GM12878 (cell line): ENCODE measurements around the gene NTN3. TPM values are rescaled to one million over a fixed set of nuclear protein-coding genes. Genes with fewer than 3 reads are reported as not detected.
A peak's percentile ranks its signal among the peaks of the same experiment; 100 is the strongest.

Source experiments
- ATAC-seq: fragments of 200-7000 bp; cut with Tn5 transposase; 3 replicates; pipeline ENCODE4 v1.9.1; 2020; ENCODE audit warnings: mild to moderate bottlenecking, moderate library complexity
- BruUV-seq: library from RNA; stranded (reverse); fragments of 400-500 nt; replicated peaks from 2 replicates; lab custom pipeline; 2021; lab: Mats Ljungman, UMichigan
- CTCF ChIA-PET: fragments of 300-600 bp; sonication (Branson Sonifier 250); formaldehyde crosslinking; extraction: SDS; loops from one replicate; lab custom pipeline; 2021; ENCODE audit warnings: inconsistent platforms; lab: Yijun Ruan, JAX
- POLR2A ChIA-PET: fragments of 350-600 bp; formaldehyde crosslinking; extraction: SDS; loops from one replicate; lab custom pipeline; 2021; ENCODE audit warnings: inconsistent platforms; lab: Charles Lee
- RAD21 ChIA-PET: fragments of 300-600 bp; sonication (Branson Sonifier 250); formaldehyde crosslinking; loops from one replicate; lab custom pipeline; 2023; ENCODE audit warnings: antibody characterized with exemption; ENCODE audit not compliant: unreplicated experiment; lab: Charles Lee
- SMC1A ChIA-PET: fragments of 300-600 bp; sonication (Branson Sonifier 250); formaldehyde crosslinking; loops from one replicate; lab custom pipeline; 2023; ENCODE audit not compliant: unreplicated experiment, uncharacterized antibody; lab: Charles Lee
- DNase-seq: peaks from one replicate; pipeline ENCODE4 v3.0.0-alpha.2; 2011; ENCODE audit warnings: low read depth, low spot score
- FAIRE-seq: peaks from 3 replicates; lab custom pipeline; 2011; peaks lifted over from hg19 to GRCh38; lab: Jason Lieb, UNC
- H2AFZ ChIP-seq: 2 replicates; pipeline ENCODE4 v1.6.0; 2011; ENCODE audit warnings: low read depth, low read length, control low read depth; ENCODE audit not compliant: control insufficient read depth
- H3K27ac ChIP-seq: 2 replicates; pipeline ENCODE4 v1.5.1; 2011; ENCODE audit warnings: control low read depth; ENCODE audit not compliant: control insufficient read depth, insufficient read depth
- H3K27me3 ChIP-seq, 2 experiments: replicated peaks in 1 of 2; 2 replicates each; pipeline versions ENCODE4 v1.6.0 to v1.6.1; 2011; ENCODE audit warnings: low read length in 1 of 2; ENCODE audit not compliant: control insufficient read depth in 2 of 2, insufficient read depth in 2 of 2
- H3K36me3 ChIP-seq, 2 experiments: 2 replicates each; pipeline ENCODE4 v1.5.1; 2011; ENCODE audit warnings: low read length in 1 of 2; ENCODE audit not compliant: control insufficient read depth in 2 of 2, insufficient read depth in 2 of 2
- H3K4me1 ChIP-seq: 2 replicates; pipeline ENCODE4 v1.6.1; 2011; ENCODE audit warnings: mild to moderate bottlenecking, low read length, moderate library complexity, mixed read lengths; ENCODE audit not compliant: control insufficient read depth, insufficient read depth
- H3K4me2 ChIP-seq: 2 replicates; pipeline ENCODE4 v1.6.0; 2011; ENCODE audit warnings: control low read depth; ENCODE audit not compliant: control insufficient read depth, insufficient read depth
- H3K4me3 ChIP-seq: fragments of 200-600 bp; sonication (generic); 2 replicates; pipeline ENCODE4 v1.5.1; 2016
- H3K79me2 ChIP-seq: 2 replicates; pipeline ENCODE4 v1.6.0; 2011; ENCODE audit warnings: low read length; ENCODE audit not compliant: control insufficient read depth, insufficient read depth
- H3K9ac ChIP-seq: 2 replicates; pipeline ENCODE4 v1.8.0; 2011; ENCODE audit warnings: low read length, control low read depth, mixed read lengths; ENCODE audit not compliant: control insufficient read depth, insufficient read depth
- H3K9me3 ChIP-seq: replicated peaks from 3 replicates; pipeline ENCODE4 v1.5.1; 2011; ENCODE audit warnings: mild to moderate bottlenecking, low read length; ENCODE audit not compliant: control insufficient read depth, insufficient read depth
- H4K20me1 ChIP-seq: 2 replicates; pipeline ENCODE4 v1.6.0; 2011; ENCODE audit not compliant: control insufficient read depth, insufficient read depth
- CHD2 ChIP-seq: IDR thresholded peaks from 2 replicates; pipeline ENCODE4 v1.6.1; 2011; ENCODE audit warnings: low read depth, low read length, improper control_type of control experiment, borderline replicate concordance
- CREM ChIP-seq: IDR thresholded peaks from 2 replicates; pipeline ENCODE4 v1.6.1; 2014; ENCODE audit warnings: antibody characterized with exemption, low read depth
- GATAD2B ChIP-seq: fragments of 450-650 bp; conservative IDR thresholded peaks from 2 replicates; pipeline ENCODE4 v1.6.1; 2017; ENCODE audit warnings: low read depth, mild to moderate bottlenecking, moderate library complexity
- HDAC2 ChIP-seq: fragments of 200-600 bp; sonication (generic); IDR thresholded peaks from 2 replicates; pipeline ENCODE4 v1.6.1; 2017
- IRF4 ChIP-seq: IDR thresholded peaks from 2 replicates; pipeline ENCODE4 v1.6.1; 2011; ENCODE audit warnings: low read depth, low read length
- POU2F2 ChIP-seq: IDR thresholded peaks from 3 replicates; pipeline ENCODE4 v1.6.1; 2011; ENCODE audit warnings: low read depth, mild to moderate bottlenecking, low read length, borderline replicate concordance
- SMAD1 ChIP-seq: fragments of 450-650 bp; IDR thresholded peaks from 2 replicates; pipeline ENCODE4 v1.6.1; 2018; ENCODE audit warnings: mild to moderate bottlenecking, low read depth; ENCODE audit not compliant: partially characterized antibody
- WGBS: methylation state at CpG from one replicate; pipeline ENCODE4 v1.1.6; 2016; ENCODE audit warnings: low lambda C conversion rate; ENCODE audit not compliant: insufficient replicate concordance, insufficient coverage; ENCODE audit errors: missing lambda C conversion rate; 5-methylcytosine and 5-hydroxymethylcytosine counted together
- in situ Hi-C: fragments of 300-500 bp; cut with MboI; formaldehyde crosslinking; loops from 9 replicates; pipeline ENCODE4 v1.14.3; 2018; ENCODE audit warnings: mixed read lengths
- intact Hi-C: fragments of 100-400 bp; cut with micrococcal nuclease; formaldehyde crosslinking; loops from one replicate; pipeline ENCODE4 v1.14.2; 2022; ENCODE audit not compliant: unreplicated experiment
- polyA plus RNA-seq, 11 experiments: library from polyadenylated mRNA; depleted of rRNA in 4 of 11; unstranded in 6 of 11; stranded (reverse) in 5 of 11; fragments of >200 nt; fragmentation: Nextera tagmentation in 4 of 11; fragmentation: Illumina TruSeq in 1 of 11; extraction: Ambion mirVana in 4 of 11; extraction: Trizol in 1 of 11; gene quantifications; 1 replicate in 1 of 11; 2 replicates in 10 of 11; pipeline versions ENCODE4 v1.2.1 to v1.2.3, GENCODE V29; 2011 to 2016; ENCODE audit warnings: inconsistent platforms in 2 of 11, missing spikeins in 2 of 11, low read depth in 1 of 11
- total RNA-seq, 4 experiments: library from RNA; depleted of rRNA in 3 of 4; stranded (reverse); fragments of >200 nt in 3 of 4; fragmentation: Illumina TruSeq in 1 of 4; extraction: Trizol in 1 of 4; gene quantifications; 2 replicates each; pipeline versions ENCODE4 v1.2.1 to v1.2.3, GENCODE V29; 2013 to 2021
- TF ChIP-seq, protein P1 (sequence below): fragments of 150-350 bp; IDR thresholded peaks from 2 replicates; pipeline ENCODE4 v1.6.1; 2014; ENCODE audit warnings: mild to moderate bottlenecking, low read depth, low read length
- TF ChIP-seq, protein P2 (sequence below): fragments of 150-350 bp; IDR thresholded peaks from 2 replicates; pipeline ENCODE4 v1.6.1; 2016; ENCODE audit warnings: low read depth, low read length
- TF ChIP-seq, protein P3 (sequence below): IDR thresholded peaks from 2 replicates; pipeline ENCODE4 v1.6.1; 2012; ENCODE audit warnings: mild to moderate bottlenecking, low read depth, low read length
- TF ChIP-seq, protein P4 (sequence below), 3 experiments: IDR thresholded peaks in 2 of 3; conservative IDR thresholded peaks in 1 of 3; 2 replicates each; pipeline ENCODE4 v1.5.1; 2011; ENCODE audit warnings: low read depth in 3 of 3, low read length in 3 of 3, mild to moderate bottlenecking in 3 of 3, control low read depth in 2 of 3, moderate library complexity in 2 of 3, inconsistent platforms in 1 of 3, mixed read lengths in 1 of 3; ENCODE audit not compliant: control insufficient read depth in 2 of 3, insufficient read depth in 1 of 3; ENCODE audit errors: extremely low read depth in 1 of 3

NTN3 gene
- total and polyA plus RNA-seq, 10 of the 15 experiments (the other 5 are each of a cell fraction or from before 2014, with no cell fraction given) = 0.04 TPM; not detected in 9

DNA sequence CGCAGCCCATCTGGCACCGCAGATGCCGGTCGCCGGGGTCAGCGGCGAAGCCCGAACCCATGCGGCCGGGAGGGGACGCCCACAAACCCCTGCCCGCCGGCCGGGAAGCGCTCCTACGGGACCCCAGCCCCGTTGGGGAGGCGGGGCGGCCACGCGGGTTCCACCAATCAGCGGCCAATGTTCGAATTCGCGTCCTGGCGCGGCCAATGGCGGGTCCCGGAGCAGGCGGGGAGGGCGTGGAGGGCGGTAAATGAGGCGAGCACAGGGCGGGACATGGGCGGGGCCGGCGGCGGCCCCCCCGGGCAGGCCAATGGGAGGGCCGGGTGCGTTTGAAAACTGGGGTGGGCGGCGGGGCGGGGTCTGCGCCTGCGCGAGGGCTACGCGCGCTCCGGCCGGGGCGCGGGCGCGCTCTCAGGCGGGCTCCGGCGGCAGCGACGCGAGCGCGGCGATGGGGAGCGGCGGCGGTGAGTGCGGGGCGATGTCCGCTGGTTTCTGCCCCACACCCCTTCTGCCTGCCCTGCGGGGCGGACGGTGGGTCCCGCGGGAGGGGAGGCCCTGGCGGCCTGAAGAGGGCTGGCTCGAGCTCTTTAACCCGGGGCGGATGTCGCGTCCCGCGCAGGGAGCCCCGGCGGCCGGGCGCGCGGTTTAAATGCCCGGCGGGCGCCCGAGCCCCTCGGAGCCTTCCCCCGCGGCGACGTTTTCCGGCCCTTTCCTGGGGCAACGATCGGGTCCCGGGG lies 41.9 kb upstream of the NTN3 start, which contains the start of gene CCNF:
Gene CCNF, plus strand, starts transcription at position 414 of the 737 bp plus-strand sequence. Its CDS starts 35 bp downstream, at position 449.
- Histone ChIP-seq H3K4me1 (peaks cover 6% of the 10 kb centered on the region), H3K27ac (peak within 1 kb of the TSS; percentile 82), H3K9me3 (no peaks in the 10 kb centered on the region), H3K27me3 (no peaks in the 10 kb centered on the region), H3K9ac (peak within 1 kb of the TSS; percentile 88), H3K4me3 (peak within 1 kb of the TSS; percentile 97), H3K4me2 (peak within 1 kb of the TSS; percentile 91), H3K36me3 (peaks cover 12 to 18% of the 10 kb centered on the region in 2 experiments; a peak in 3 of 4 replicates), H3K79me2 (peaks cover 28% of the 10 kb centered on the region), H2AFZ (peak within 1 kb of the TSS; percentile 99), H4K20me1 (no peaks in the 10 kb centered on the region)
- in situ Hi-C loops (no loop called here), intact Hi-C loops (loop anchor here (1.0 kb wide), 1 partner anchor 89 kb away; the partner anchor contains the start of gene ABCA3)
- BruUV-seq = no TSS peak
- POLR2A ChIA-PET = interaction anchor here (0.8 to 2.3 kb wide), 11 partner anchors 11 to 178 kb away, joined by 3 to 10 read pairs (median 5); partner anchors contain the start of genes ATP6V0C, ECI1 and NTN3
- SMC1A ChIA-PET = interaction anchor here (0.8 to 2.6 kb wide), 8 partner anchors 11 to 72 kb away, joined by 3 to 17 read pairs (median 7); partner anchors contain the start of gene TEDC2
- CTCF ChIA-PET = interaction anchor here (0.6 to 4.2 kb wide), 14 partner anchors 10 to 213 kb away, joined by 3 to 39 read pairs (median 5); partner anchors contain the start of genes AMDHD2 and ECI1
- ATAC-seq (peak; percentile 96), FAIRE-seq (peak; percentile 93), DNase-seq (peak; percentile 71)
- RAD21 ChIA-PET = interaction anchor here (0.6 to 2.5 kb wide), 8 partner anchors 31 to 174 kb away, joined by 3 to 21 read pairs (median 5); partner anchors contain the start of genes NTN3, PDPK1, TBC1D24 and TEDC2
- 2% methylated on average over 84 of the region's 103 CpGs for WGBS
- TF ChIP-seq, protein P1, sequence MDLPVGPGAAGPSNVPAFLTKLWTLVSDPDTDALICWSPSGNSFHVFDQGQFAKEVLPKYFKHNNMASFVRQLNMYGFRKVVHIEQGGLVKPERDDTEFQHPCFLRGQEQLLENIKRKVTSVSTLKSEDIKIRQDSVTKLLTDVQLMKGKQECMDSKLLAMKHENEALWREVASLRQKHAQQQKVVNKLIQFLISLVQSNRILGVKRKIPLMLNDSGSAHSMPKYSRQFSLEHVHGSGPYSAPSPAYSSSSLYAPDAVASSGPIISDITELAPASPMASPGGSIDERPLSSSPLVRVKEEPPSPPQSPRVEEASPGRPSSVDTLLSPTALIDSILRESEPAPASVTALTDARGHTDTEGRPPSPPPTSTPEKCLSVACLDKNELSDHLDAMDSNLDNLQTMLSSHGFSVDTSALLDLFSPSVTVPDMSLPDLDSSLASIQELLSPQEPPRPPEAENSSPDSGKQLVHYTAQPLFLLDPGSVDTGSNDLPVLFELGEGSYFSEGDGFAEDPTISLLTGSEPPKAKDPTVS = no peak
- TF ChIP-seq SMAD1 = no peak
- TF ChIP-seq, protein P2, sequence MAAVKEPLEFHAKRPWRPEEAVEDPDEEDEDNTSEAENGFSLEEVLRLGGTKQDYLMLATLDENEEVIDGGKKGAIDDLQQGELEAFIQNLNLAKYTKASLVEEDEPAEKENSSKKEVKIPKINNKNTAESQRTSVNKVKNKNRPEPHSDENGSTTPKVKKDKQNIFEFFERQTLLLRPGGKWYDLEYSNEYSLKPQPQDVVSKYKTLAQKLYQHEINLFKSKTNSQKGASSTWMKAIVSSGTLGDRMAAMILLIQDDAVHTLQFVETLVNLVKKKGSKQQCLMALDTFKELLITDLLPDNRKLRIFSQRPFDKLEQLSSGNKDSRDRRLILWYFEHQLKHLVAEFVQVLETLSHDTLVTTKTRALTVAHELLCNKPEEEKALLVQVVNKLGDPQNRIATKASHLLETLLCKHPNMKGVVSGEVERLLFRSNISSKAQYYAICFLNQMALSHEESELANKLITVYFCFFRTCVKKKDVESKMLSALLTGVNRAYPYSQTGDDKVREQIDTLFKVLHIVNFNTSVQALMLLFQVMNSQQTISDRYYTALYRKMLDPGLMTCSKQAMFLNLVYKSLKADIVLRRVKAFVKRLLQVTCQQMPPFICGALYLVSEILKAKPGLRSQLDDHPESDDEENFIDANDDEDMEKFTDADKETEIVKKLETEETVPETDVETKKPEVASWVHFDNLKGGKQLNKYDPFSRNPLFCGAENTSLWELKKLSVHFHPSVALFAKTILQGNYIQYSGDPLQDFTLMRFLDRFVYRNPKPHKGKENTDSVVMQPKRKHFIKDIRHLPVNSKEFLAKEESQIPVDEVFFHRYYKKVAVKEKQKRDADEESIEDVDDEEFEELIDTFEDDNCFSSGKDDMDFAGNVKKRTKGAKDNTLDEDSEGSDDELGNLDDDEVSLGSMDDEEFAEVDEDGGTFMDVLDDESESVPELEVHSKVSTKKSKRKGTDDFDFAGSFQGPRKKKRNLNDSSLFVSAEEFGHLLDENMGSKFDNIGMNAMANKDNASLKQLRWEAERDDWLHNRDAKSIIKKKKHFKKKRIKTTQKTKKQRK = no peak
- peak; percentile 62; the same call in 1 of the 2 replicates for TF ChIP-seq CHD2
- TF ChIP-seq CREM = no peak
- TF ChIP-seq, protein P3, sequence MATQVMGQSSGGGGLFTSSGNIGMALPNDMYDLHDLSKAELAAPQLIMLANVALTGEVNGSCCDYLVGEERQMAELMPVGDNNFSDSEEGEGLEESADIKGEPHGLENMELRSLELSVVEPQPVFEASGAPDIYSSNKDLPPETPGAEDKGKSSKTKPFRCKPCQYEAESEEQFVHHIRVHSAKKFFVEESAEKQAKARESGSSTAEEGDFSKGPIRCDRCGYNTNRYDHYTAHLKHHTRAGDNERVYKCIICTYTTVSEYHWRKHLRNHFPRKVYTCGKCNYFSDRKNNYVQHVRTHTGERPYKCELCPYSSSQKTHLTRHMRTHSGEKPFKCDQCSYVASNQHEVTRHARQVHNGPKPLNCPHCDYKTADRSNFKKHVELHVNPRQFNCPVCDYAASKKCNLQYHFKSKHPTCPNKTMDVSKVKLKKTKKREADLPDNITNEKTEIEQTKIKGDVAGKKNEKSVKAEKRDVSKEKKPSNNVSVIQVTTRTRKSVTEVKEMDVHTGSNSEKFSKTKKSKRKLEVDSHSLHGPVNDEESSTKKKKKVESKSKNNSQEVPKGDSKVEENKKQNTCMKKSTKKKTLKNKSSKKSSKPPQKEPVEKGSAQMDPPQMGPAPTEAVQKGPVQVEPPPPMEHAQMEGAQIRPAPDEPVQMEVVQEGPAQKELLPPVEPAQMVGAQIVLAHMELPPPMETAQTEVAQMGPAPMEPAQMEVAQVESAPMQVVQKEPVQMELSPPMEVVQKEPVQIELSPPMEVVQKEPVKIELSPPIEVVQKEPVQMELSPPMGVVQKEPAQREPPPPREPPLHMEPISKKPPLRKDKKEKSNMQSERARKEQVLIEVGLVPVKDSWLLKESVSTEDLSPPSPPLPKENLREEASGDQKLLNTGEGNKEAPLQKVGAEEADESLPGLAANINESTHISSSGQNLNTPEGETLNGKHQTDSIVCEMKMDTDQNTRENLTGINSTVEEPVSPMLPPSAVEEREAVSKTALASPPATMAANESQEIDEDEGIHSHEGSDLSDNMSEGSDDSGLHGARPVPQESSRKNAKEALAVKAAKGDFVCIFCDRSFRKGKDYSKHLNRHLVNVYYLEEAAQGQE = no peak
- TF ChIP-seq, protein P4, sequence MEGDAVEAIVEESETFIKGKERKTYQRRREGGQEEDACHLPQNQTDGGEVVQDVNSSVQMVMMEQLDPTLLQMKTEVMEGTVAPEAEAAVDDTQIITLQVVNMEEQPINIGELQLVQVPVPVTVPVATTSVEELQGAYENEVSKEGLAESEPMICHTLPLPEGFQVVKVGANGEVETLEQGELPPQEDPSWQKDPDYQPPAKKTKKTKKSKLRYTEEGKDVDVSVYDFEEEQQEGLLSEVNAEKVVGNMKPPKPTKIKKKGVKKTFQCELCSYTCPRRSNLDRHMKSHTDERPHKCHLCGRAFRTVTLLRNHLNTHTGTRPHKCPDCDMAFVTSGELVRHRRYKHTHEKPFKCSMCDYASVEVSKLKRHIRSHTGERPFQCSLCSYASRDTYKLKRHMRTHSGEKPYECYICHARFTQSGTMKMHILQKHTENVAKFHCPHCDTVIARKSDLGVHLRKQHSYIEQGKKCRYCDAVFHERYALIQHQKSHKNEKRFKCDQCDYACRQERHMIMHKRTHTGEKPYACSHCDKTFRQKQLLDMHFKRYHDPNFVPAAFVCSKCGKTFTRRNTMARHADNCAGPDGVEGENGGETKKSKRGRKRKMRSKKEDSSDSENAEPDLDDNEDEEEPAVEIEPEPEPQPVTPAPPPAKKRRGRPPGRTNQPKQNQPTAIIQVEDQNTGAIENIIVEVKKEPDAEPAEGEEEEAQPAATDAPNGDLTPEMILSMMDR (IDR thresholded peaks at IDR 0.05 in 2 of 3, conservative IDR thresholded peaks at IDR 0.05 in 1 of 3; ENCODE audit: control insufficient read depth in 2 of 3, extremely low read depth in 1 of 3, insufficient read depth in 1 of 3, low read depth in 3 of 3, low read length in 3 of 3) = no peak
- TF ChIP-seq HDAC2 = no peak
- peak; percentile 37; the same call in 2 of the 3 replicates for TF ChIP-seq POU2F2
- no peak for TF ChIP-seq IRF4
- peak; percentile 77 for TF ChIP-seq GATAD2B
